Caki2 (cell line): ENCODE measurements around the gene BTBD17. TPM values are rescaled to one million over a fixed set of nuclear protein-coding genes. Genes with fewer than 3 reads are reported as not detected.
"Not testable (repeated sequence)": the region's sequence is repeated elsewhere in the genome, so short reads cannot be mapped to it uniquely, and the experiment has no call there.

ENCODE experiments used
- DNase-seq: peaks from one replicate; pipeline ENCODE4 v3.0.0-alpha.2; 2015; ENCODE audit warnings: low read depth
- in situ Hi-C: cut with HindIII; loops from 2 replicates; pipeline ENCODE4 v1.10.0; 2016; ENCODE audit warnings: low sequenced_read_pairs, low pct_unique_long_range_greater_than_20kb, mixed read lengths
- total RNA-seq: library from RNA; depleted of rRNA; stranded (reverse); fragments of >200 nt; shearing (Covaris generic); gene quantifications from 2 replicates; pipeline ENCODE4 v1.2.3, GENCODE V29; 2014; ENCODE audit warnings: low replicate concordance; rRNA removed

BTBD17 gene
- not detected in 2 replicates for total RNA-seq

- in situ Hi-C loops = no loop called here
- DNase-seq = peak; percentile 42
Measured at GRCh38 chr17:74361230-74362068, at the start of gene BTBD17. Gene BTBD17 (minus strand): TSS chr17:74361868. CDS start chr17:74361819, 49 bp downstream.

- in situ Hi-C loops = no loop called here
Measured at GRCh38 chr17:74410001-74410443, 48.4 kb upstream of the BTBD17 start.

GRCh38 chr17:74408815-74409214 lies 47.1 kb upstream of the BTBD17 start:
- in situ Hi-C loops = no loop called here
- no peak for DNase-seq

More at GRCh38 chr17:74410001-74410443, 48.4 kb upstream of the BTBD17 start:
- DNase-seq = no peak

GRCh38 chr17:74408262-74408661 lies 46.6 kb upstream of the BTBD17 start:
- DNase-seq = peak; percentile 46
- in situ Hi-C loops = no loop called here

GRCh38 chr17:74407384-74407783 lies 45.7 kb upstream of the BTBD17 start:
- DNase-seq = no peak
- in situ Hi-C loops = no loop called here

- in situ Hi-C loops, DNase-seq: not testable (repeated sequence)
Measured at GRCh38 chr17:74405311-74405710, 43.6 kb upstream of the BTBD17 start.

- DNase-seq = no peak
- in situ Hi-C loops = no loop called here
Measured at GRCh38 chr17:74404789-74405188, 43.1 kb upstream of the BTBD17 start.

GRCh38 chr17:74404218-74404617 lies 42.5 kb upstream of the BTBD17 start:
- DNase-seq = no peak
- in situ Hi-C loops = no loop called here

GRCh38 chr17:74403512-74404137 lies 42.0 kb upstream of the BTBD17 start:
- in situ Hi-C loops = no loop called here
- no peak for DNase-seq

GRCh38 chr17:74402048-74402447 lies 40.4 kb upstream of the BTBD17 start:
- in situ Hi-C loops = no loop called here
- no peak for DNase-seq

- DNase-seq = no peak
- in situ Hi-C loops = no loop called here
Measured at GRCh38 chr17:74396567-74396966, 34.9 kb upstream of the BTBD17 start.

- in situ Hi-C loops = no loop called here
- no peak for DNase-seq
Measured at GRCh38 chr17:74394977-74395376, 33.3 kb upstream of the BTBD17 start.

GRCh38 chr17:74394275-74394950 lies 32.7 kb upstream of the BTBD17 start:
- in situ Hi-C loops = no loop called here
- DNase-seq = no peak

- in situ Hi-C loops = no loop called here
- DNase-seq = no peak
Measured at GRCh38 chr17:74393346-74393942, 31.8 kb upstream of the BTBD17 start.

GRCh38 chr17:74392848-74393247 lies 31.2 kb upstream of the BTBD17 start:
- in situ Hi-C loops = no loop called here
- no peak for DNase-seq

- in situ Hi-C loops = no loop called here
- no peak for DNase-seq
Measured at GRCh38 chr17:74391771-74392170, 30.1 kb upstream of the BTBD17 start.

GRCh38 chr17:74390680-74391653 lies 29.3 kb upstream of the BTBD17 start:
- no peak for DNase-seq
- in situ Hi-C loops = no loop called here
